GM21390 (cell line): ENCODE results near the gene RHOA.
"Not testable (repeated sequence)": the region's sequence is repeated elsewhere in the genome, so short reads cannot be mapped to it uniquely, and the experiment has no call there.

Experiments
- ATAC-seq: cut with Tn5 transposase; IDR thresholded peaks from one replicate; pipeline ENCODE4 v1.9.1; 2021; ENCODE audit not compliant: unreplicated experiment

RHOA gene

GRCh38 chr3:49329186-49329585, 82.6 kb downstream of the RHOA start:
- ATAC-seq = no peak

- not testable (repeated sequence) for ATAC-seq
Measured at GRCh38 chr3:49328350-49328749, 83.4 kb downstream of the RHOA start.

GRCh38 chr3:49327485-49327884, 84.3 kb downstream of the RHOA start:
- ATAC-seq = no peak

GRCh38 chr3:49324768-49325167, 87.0 kb downstream of the RHOA start:
- no peak for ATAC-seq

- ATAC-seq = no peak
Measured at GRCh38 chr3:49316696-49317457, 94.9 kb downstream of the RHOA start.

- ATAC-seq = no peak
Measured at GRCh38 chr3:49313896-49314688, 97.7 kb downstream of the RHOA start.

GRCh38 chr3:49311283-49311682, 100.5 kb downstream of the RHOA start:
- no peak for ATAC-seq

- no peak for ATAC-seq
Measured at GRCh38 chr3:49310677-49311076, 101.1 kb downstream of the RHOA start.
